Glomerular visceral epithelial cell (primary cell): ENCODE measurements around the gene CTTN.

ENCODE experiments used
- DNase-seq: peaks from one replicate; pipeline ENCODE4 v3.0.0-alpha.2; 2016; ENCODE audit errors: extremely low spot score

CTTN gene

GRCh38 chr11:70477176-70477575 is 78.8 kb downstream of the CTTN start:
- DNase-seq = no peak

GRCh38 chr11:70477609-70478008 is 79.3 kb downstream of the CTTN start:
- DNase-seq = no peak

- no peak for DNase-seq
Observed at GRCh38 chr11:70478166-70478890, 80.0 kb downstream of the CTTN start.

DNA sequence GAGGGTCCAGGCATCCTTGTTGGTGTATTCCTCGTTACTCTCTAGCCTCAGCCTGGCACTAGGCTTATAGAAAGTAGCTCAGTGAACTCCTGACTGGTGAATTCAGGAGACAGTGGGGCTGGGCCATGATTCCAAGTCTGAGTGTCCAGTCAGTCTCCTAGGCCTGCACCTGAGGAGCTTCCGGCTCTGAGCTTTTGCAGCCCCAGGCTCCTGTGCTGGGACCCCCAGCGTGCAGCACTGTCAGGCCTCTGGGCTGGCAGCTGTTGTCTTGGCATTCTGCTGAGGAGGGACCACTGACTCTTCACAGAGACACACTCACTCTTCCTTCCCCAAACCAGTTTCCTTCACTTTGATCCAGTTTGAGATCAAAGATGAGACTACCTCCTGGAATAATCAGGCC is 82.4 kb downstream of the CTTN start:
- no peak for DNase-seq

DNA sequence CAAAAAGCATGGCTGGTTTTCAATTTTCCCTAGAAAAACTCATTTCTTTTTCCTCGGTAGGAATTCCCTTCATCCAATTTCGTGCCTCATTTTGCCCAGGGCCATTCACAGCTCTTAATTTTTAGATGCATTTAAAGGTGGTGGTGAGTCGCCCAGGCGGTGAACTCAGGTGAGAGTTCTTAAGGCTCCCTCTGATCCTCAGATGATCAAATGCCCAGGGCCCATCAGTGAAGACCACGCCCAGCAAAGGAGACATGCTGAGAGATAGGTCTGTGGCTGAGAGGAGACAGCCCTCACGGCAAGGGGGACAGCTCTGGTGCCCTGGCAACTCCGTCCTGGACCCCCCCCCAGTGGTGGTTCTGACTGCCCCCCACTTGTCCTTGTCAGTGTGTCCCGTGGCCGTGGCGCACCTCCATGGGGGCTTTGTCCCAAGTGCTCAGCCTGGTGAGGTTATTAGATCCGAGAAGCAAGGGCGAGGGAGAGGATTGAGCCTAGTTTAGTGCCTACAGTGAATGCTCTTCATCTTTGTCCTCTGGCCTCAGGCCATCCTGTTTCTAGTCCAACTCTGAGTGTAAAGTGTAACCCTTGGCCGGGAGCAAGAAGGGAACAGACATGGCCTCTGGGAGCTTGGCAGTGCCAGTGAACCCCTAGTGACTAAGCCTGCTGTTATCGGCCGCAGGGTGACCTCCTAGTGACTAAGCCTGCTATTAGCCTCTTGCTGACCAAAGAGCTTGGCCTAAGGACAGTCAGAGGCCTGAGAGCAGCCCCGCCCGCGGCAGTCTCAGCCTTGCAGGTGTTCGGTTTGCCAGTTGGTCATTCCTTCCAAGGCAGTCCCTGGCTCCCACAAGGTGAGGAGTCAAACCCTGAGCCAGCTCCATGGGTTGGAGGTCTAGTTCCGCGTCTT is 83.5 kb downstream of the CTTN start:
- DNase-seq = peak; percentile 92

DNA sequence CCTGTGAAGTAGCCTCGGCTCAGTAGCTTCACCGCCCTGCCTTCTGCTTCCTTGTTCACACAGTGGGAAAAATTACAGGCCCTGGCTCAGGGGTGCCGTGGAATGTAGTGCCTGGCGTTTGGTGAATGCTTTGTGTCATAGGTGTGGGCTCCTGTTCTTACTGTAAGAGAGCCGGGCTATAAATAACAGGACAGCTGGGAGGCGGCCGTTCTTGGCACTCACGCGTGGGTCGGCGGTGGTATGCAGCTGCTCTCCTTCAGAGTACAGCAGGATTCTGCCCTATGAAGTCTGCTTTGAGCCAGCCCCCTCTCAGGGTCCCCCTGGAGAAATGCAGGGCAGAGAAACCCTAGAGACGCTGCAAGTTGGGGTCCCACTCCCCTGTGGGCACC is 84.2 kb downstream of the CTTN start:
- DNase-seq = no peak

DNA sequence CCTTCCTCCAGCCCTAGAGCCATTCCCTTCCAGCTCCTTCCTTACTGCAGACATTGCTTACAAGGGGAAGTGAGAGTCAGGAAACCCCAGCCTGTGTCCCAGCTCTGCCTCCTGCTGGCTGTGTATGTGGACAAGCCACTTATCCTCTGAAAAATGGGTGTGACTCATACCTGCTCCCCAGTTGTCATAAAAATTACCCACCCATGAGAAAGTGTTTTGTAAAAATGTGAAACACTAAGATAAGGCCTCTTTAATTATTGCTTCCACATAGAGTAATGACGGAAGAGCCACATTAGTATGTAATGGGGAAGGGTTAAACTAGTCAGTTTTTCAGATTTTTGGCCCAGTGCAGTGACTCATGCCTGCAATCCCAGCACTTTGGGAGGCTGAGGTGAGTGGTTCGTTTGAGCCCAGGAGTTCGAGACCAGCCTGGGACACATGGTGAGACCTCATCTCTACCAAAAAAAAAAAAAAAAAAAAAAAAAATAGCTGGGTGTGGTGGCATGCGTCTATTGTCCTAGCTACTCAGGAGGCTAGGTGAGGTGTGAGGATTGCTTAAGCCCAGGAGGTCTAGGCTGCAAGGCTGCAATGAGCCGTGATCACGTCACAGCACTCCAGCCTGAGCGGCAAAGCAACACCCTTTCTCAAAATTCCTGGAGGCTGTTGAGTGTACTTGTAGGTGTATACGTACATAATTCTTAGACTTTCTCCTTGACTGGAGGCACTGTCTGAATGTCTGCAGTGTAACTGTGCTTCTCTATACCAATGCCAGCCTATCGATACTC is 84.9 kb downstream of the CTTN start:
- DNase-seq = peak; percentile 82

- DNase-seq = no peak
Observed at GRCh38 chr11:70483917-70484316, 85.6 kb downstream of the CTTN start.

DNA sequence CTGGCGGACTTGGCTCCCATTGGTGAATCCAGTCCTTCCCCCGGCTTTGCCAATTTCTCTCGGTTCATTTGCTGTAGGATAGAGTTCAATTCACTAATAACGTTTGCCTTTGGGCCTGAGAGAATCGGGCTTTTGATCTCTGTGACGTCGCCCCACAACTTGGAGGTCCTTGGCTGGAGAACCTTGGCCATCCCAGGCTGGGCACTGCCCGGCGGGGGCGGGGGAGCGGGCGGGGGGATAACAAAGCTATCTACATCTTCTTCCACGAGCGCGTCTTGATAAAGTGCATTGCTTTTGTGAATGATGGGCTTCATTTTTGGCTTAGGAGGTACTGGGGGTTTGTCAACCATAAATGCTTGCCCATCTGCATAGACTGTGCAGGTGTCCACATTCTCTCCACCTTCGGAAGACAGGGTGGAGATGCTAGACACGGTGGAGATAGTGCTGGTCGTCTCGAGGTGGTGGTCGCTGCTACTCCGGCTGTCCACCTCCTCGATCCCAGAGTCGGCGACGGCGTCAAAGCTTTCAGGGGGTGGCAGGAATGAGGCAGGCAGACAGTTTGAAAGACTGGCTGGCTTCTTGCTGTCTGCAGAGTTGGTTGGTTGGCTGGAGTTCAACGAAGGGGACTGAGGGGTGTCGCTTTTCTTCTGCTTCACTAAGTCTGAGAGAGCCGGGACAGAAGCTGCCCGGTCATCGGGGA is 87.1 kb downstream of the CTTN start:
- no peak for DNase-seq

- no peak for DNase-seq
Observed at GRCh38 chr11:70486026-70486415, 87.7 kb downstream of the CTTN start.
